Ovary (tissue), 9 donors: Measurements from ENCODE around the gene TTC4. TPM values are rescaled to one million over a fixed set of nuclear protein-coding genes. Genes with fewer than 3 reads are reported as not detected.

Source experiments
- DNase-seq, 5 donors: peaks; one replicate each; pipeline ENCODE4 v3.0.0-alpha.2; 2019 to 2020
- H3K27ac ChIP-seq, 2 donors: fragments of 200-600 bp; one replicate each; pipeline versions ENCODE4 v1.5.1 to v1.8.0; 2019 to 2022
- H3K27me3 ChIP-seq: fragments of 200-600 bp; one replicate; pipeline ENCODE4 v1.8.0; 2022
- H3K36me3 ChIP-seq: fragments of 200-600 bp; sonication (generic); one replicate; pipeline ENCODE4 v1.5.1; 2019
- H3K4me1 ChIP-seq: one replicate; pipeline ENCODE4 v1.8.1; 2013; ENCODE audit warnings: mild to moderate bottlenecking, moderate library complexity; ENCODE audit not compliant: insufficient read depth
- H3K4me3 ChIP-seq: fragments of 200-600 bp; sonication (generic); one replicate; pipeline ENCODE4 v1.5.1; 2017
- H3K9me3 ChIP-seq, 2 donors: fragments of 200-600 bp in 1 of 2; sonication (generic) in 1 of 2; one replicate each; pipeline versions ENCODE4 v1.5.1 to v1.8.1; 2013 to 2019; ENCODE audit warnings: mild to moderate bottlenecking in 1 of 2, moderate library complexity in 1 of 2
- EP300 ChIP-seq: sonication (generic); formaldehyde crosslinking; IDR thresholded peaks from one replicate; pipeline ENCODE4 v1.6.1; 2017; ENCODE audit warnings: antibody characterized with exemption
- POLR2A ChIP-seq: fragments of 450-650 bp; IDR thresholded peaks from one replicate; pipeline ENCODE4 v1.6.1; 2017; ENCODE audit warnings: antibody characterized with exemption, mild to moderate bottlenecking, moderate library complexity
- WGBS, 3 donors: extraction: QIAGEN DNeasy Blood & Tissue Kit in 1 of 3; methylation state at CpG; one replicate each; pipeline versions ENCODE4 v1.1.5 to v1.1.7; 2013 to 2017; 5-methylcytosine and 5-hydroxymethylcytosine counted together
- intact Hi-C, 4 donors: fragments of 100-400 bp; cut with DNase I; formaldehyde crosslinking; loops; one replicate each; pipeline versions ENCODE4 v1.11.0 to v1.15.1; 2022 to 2023
- polyA plus RNA-seq, 2 donors: library from polyadenylated mRNA; stranded (reverse); fragments of 200-250 nt in 1 of 2; fragments of 350-450 nt in 1 of 2; fragmentation: Illumina TruSeq in 1 of 2; extraction: RNeasy Lipid Tissue Mini Kit (QIAGEN cat#74804) in 1 of 2; gene quantifications; one replicate each; pipeline ENCODE4 v1.2.3, GENCODE V29; 2013 to 2014
- total RNA-seq, 7 donors: library from RNA; depleted of rRNA in 2 of 7; stranded (reverse); fragments of >200 nt in 2 of 7; fragmentation: NEBNext Ultra II Directional in 3 of 7; extraction: Animal tissue kit (Norgen Biotek cat#: 25700) in 3 of 7; gene quantifications; one replicate each; pipeline versions ENCODE4 v1.1.0 to v1.2.4, GENCODE V29; 2016 to 2023
- TF ChIP-seq, protein P1 (sequence below), 3 donors: fragments of 450-650 bp in 2 of 3; fragments of 200-600 bp in 1 of 3; IDR thresholded peaks; one replicate each; pipeline versions ENCODE4 v1.5.1 to v1.8.0; 2016 to 2022; ENCODE audit warnings: antibody characterized with exemption in 3 of 3, mild to moderate bottlenecking in 1 of 3
- donor health status: DM: no; HTN: no; CAD: no; lungs with moderate emphysema.
- donor health status: DM: no; HTN: no; CAD: no.
- donor health status: Bipolar disorder and iron deficiency.
- donor health status: DM: yes; HTN: yes; CAD: no.
- donor health status: DM: no; HTN: no; CAD: no.
- donor health status: DM: yes; HTN: yes; CAD: no.

The TTC4 gene
- total and polyA plus RNA-seq, 9 donors: 12.6 to 29.9 (median 19.9) TPM

DNA sequence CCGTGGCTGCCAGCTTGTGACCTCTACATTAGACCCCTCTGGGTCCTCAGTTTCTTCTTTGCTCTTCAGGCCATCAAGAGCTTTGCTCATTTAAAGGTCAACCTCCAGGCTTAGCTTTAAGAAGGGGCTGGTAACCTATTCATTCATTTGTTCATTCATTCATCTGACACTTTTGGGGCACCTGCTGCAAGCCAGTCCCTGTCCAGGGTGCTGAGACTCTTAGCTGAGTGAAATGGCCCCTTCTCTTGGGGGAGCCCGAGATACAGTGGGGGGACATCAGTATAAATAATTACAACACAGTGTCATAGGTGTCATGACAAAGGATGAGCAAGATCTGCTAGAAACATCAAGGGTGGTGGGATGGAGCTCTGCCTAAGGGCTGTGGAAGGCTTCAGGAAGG is 10.5 kb upstream of the TTC4 start:
- DNase-seq: no peak
- intact Hi-C loops: no loop called here
- Histone ChIP-seq H3K4me3 (no peak overlapping the region), H3K27me3 (no peaks in the 10 kb centered on the region), H3K4me1 (no peaks in the 10 kb centered on the region), H3K27ac (no peak overlapping the region), H3K9me3 (no peaks in the 10 kb centered on the region), H3K36me3 (no peaks in the 10 kb centered on the region)
- WGBS, 3 donors: 73 to 81% (median 81%) methylated on average over 2 of the region's 2 CpGs
- TF ChIP-seq, protein P1, sequence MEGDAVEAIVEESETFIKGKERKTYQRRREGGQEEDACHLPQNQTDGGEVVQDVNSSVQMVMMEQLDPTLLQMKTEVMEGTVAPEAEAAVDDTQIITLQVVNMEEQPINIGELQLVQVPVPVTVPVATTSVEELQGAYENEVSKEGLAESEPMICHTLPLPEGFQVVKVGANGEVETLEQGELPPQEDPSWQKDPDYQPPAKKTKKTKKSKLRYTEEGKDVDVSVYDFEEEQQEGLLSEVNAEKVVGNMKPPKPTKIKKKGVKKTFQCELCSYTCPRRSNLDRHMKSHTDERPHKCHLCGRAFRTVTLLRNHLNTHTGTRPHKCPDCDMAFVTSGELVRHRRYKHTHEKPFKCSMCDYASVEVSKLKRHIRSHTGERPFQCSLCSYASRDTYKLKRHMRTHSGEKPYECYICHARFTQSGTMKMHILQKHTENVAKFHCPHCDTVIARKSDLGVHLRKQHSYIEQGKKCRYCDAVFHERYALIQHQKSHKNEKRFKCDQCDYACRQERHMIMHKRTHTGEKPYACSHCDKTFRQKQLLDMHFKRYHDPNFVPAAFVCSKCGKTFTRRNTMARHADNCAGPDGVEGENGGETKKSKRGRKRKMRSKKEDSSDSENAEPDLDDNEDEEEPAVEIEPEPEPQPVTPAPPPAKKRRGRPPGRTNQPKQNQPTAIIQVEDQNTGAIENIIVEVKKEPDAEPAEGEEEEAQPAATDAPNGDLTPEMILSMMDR (IDR thresholded peaks at IDR 0.05): no peak
- TF ChIP-seq POLR2A (no peak), EP300 (no peak)

- no peaks in the 10 kb centered on the region for H3K9me3 ChIP-seq
- no peak for TF ChIP-seq POLR2A
- no peak for TF ChIP-seq EP300
- TF ChIP-seq, protein P1 (IDR thresholded peaks at IDR 0.05): no peak
- no peaks in the 10 kb centered on the region for H3K4me1 ChIP-seq
- no peak for DNase-seq
- H3K27me3 ChIP-seq: no peaks in the 10 kb centered on the region
- H3K4me3 ChIP-seq: no peak overlapping the region
- 87 to 91% (median 89%) methylated on average over 4 of the region's 4 CpGs for WGBS, 3 donors
- intact Hi-C loops: no loop called here
- H3K27ac ChIP-seq: no peak overlapping the region
- H3K36me3 ChIP-seq: no peaks in the 10 kb centered on the region
Measured at GRCh38 chr1:54706419-54706818, 9.2 kb upstream of the TTC4 start.

DNA sequence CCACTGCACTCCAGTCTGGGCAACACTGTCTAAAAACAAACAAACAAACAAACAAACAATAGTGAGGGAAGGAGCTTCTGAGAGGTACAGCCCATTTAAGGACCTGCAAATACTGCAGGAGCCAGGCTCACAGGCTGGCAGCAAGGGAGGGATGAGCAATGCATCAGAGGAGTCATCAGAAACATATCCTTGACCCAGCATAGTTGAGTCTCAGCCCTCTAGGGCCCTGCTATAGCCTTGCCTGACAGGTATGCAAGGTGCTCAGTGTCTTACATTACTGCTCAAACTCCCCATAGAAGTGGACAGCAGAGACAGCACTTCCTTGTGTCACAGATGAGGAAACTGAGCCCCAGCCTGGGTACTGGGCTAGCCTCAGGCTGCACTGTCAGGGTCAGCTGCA is 7.3 kb upstream of the TTC4 start:
- intact Hi-C loops: no loop called here
- Histone ChIP-seq H3K36me3 (no peaks in the 10 kb centered on the region), H3K9me3 (no peaks in the 10 kb centered on the region), H3K4me3 (no peak overlapping the region), H3K27me3 (no peaks in the 10 kb centered on the region), H3K4me1 (no peaks in the 10 kb centered on the region), H3K27ac (no peak overlapping the region)
- DNase-seq: no peak
- TF ChIP-seq POLR2A: no peak
- TF ChIP-seq EP300: no peak
- TF ChIP-seq, protein P1 (IDR thresholded peaks at IDR 0.05): no peak

GRCh38 chr1:54709547-54710292 is 5.9 kb upstream of the TTC4 start:
- Histone ChIP-seq H3K4me3 (no peak overlapping the region), H3K4me1 (no peaks in the 10 kb centered on the region), H3K27ac (no peak overlapping the region), H3K9me3 (no peaks in the 10 kb centered on the region), H3K27me3 (no peaks in the 10 kb centered on the region), H3K36me3 (no peaks in the 10 kb centered on the region)
- intact Hi-C loops: no loop called here
- no peak for DNase-seq
- WGBS, 3 donors: 75 to 85% (median 78%) methylated on average over 8 of the region's 8 CpGs
- TF ChIP-seq EP300 (no peak), POLR2A (no peak)
- TF ChIP-seq, protein P1 (IDR thresholded peaks at IDR 0.05): no peak
